Measurements from ENCODE around the gene WWOX.

The WWOX gene

GRCh38 chr16:78976212-78976611, 876.8 kb downstream of the WWOX start:
- no peak overlapping the region for H3K27ac ChIP-seq (ENCODE audit: low read depth in 2 of 2, low read length in 2 of 2)
- H3K36me3 ChIP-seq (ENCODE audit: control insufficient read depth in 2 of 2, insufficient read depth in 2 of 2, low read length in 2 of 2) = no peaks in the 10 kb centered on the region
- H3K9ac ChIP-seq (ENCODE audit: low read depth in 1 of 2, low read length in 2 of 2) = no peak overlapping the region
- H3K4me1 ChIP-seq (ENCODE audit: control insufficient read depth in 2 of 2, insufficient read depth in 2 of 2, low read length in 2 of 2) = no peaks in the 10 kb centered on the region
- H3K4me3 ChIP-seq (ENCODE audit: low read length in 2 of 2) = no peak overlapping the region
- H3K9me3 ChIP-seq (ENCODE audit: control insufficient read depth in 2 of 2, low read length in 2 of 2) = no peaks in the 10 kb centered on the region
- H3K27me3 ChIP-seq (ENCODE audit: control insufficient read depth in 2 of 2, insufficient read depth in 2 of 2, low read length in 2 of 2) = no peaks in the 10 kb centered on the region

GRCh38 chr16:78980825-78981224, 881.4 kb downstream of the WWOX start:
- no peaks in the 10 kb centered on the region for H3K27me3 ChIP-seq (ENCODE audit: control insufficient read depth in 2 of 2, insufficient read depth in 2 of 2, low read length in 2 of 2)
- no peak overlapping the region for H3K4me3 ChIP-seq (ENCODE audit: low read length in 2 of 2)
- no peaks in the 10 kb centered on the region for H3K9me3 ChIP-seq (ENCODE audit: control insufficient read depth in 2 of 2, low read length in 2 of 2)
- no peaks in the 10 kb centered on the region for H3K36me3 ChIP-seq (ENCODE audit: control insufficient read depth in 2 of 2, insufficient read depth in 2 of 2, low read length in 2 of 2)
- H3K4me1 ChIP-seq (ENCODE audit: control insufficient read depth in 2 of 2, insufficient read depth in 2 of 2, low read length in 2 of 2) = no peaks in the 10 kb centered on the region
- no peak overlapping the region for H3K9ac ChIP-seq (ENCODE audit: low read depth in 1 of 2, low read length in 2 of 2)
- no peak overlapping the region for H3K27ac ChIP-seq (ENCODE audit: low read depth in 2 of 2, low read length in 2 of 2)

GRCh38 chr16:78982096-78982744, 882.8 kb downstream of the WWOX start:
- H3K4me3 ChIP-seq (ENCODE audit: low read length in 2 of 2) = no peak overlapping the region
- no peaks in the 10 kb centered on the region for H3K4me1 ChIP-seq (ENCODE audit: control insufficient read depth in 2 of 2, insufficient read depth in 2 of 2, low read length in 2 of 2)
- no peaks in the 10 kb centered on the region for H3K9me3 ChIP-seq (ENCODE audit: control insufficient read depth in 2 of 2, low read length in 2 of 2)
- H3K9ac ChIP-seq (ENCODE audit: low read depth in 1 of 2, low read length in 2 of 2) = no peak overlapping the region
- no peak overlapping the region for H3K27ac ChIP-seq (ENCODE audit: low read depth in 2 of 2, low read length in 2 of 2)
- no peaks in the 10 kb centered on the region for H3K36me3 ChIP-seq (ENCODE audit: control insufficient read depth in 2 of 2, insufficient read depth in 2 of 2, low read length in 2 of 2)
- H3K27me3 ChIP-seq (ENCODE audit: control insufficient read depth in 2 of 2, insufficient read depth in 2 of 2, low read length in 2 of 2) = no peaks in the 10 kb centered on the region

GRCh38 chr16:78984324-78984723, 884.9 kb downstream of the WWOX start:
- Histone ChIP-seq H3K9ac (ENCODE audit: low read depth in 1 of 2, low read length in 2 of 2) (no peak overlapping the region), H3K4me3 (ENCODE audit: low read length in 2 of 2) (no peak overlapping the region), H3K27ac (ENCODE audit: low read depth in 2 of 2, low read length in 2 of 2) (no peak overlapping the region)

GRCh38 chr16:78984887-78985464, 885.5 kb downstream of the WWOX start:
- Histone ChIP-seq H3K9ac (ENCODE audit: low read depth in 1 of 2, low read length in 2 of 2) (no peak overlapping the region), H3K36me3 (ENCODE audit: control insufficient read depth in 2 of 2, insufficient read depth in 2 of 2, low read length in 2 of 2) (no peaks in the 10 kb centered on the region), H3K27me3 (ENCODE audit: control insufficient read depth in 2 of 2, insufficient read depth in 2 of 2, low read length in 2 of 2) (no peaks in the 10 kb centered on the region), H3K4me1 (ENCODE audit: control insufficient read depth in 2 of 2, insufficient read depth in 2 of 2, low read length in 2 of 2) (no peaks in the 10 kb centered on the region), H3K27ac (ENCODE audit: low read depth in 2 of 2, low read length in 2 of 2) (no peak overlapping the region), H3K4me3 (ENCODE audit: low read length in 2 of 2) (no peak overlapping the region), H3K9me3 (ENCODE audit: control insufficient read depth in 2 of 2, low read length in 2 of 2) (no peaks in the 10 kb centered on the region)

More at GRCh38 chr16:78984324-78984723, 884.9 kb downstream of the WWOX start:
- Histone ChIP-seq H3K9me3 (ENCODE audit: control insufficient read depth in 2 of 2, low read length in 2 of 2) (no peaks in the 10 kb centered on the region), H3K27me3 (ENCODE audit: control insufficient read depth in 2 of 2, insufficient read depth in 2 of 2, low read length in 2 of 2) (no peaks in the 10 kb centered on the region), H3K4me1 (ENCODE audit: control insufficient read depth in 2 of 2, insufficient read depth in 2 of 2, low read length in 2 of 2) (no peaks in the 10 kb centered on the region), H3K36me3 (ENCODE audit: control insufficient read depth in 2 of 2, insufficient read depth in 2 of 2, low read length in 2 of 2) (no peaks in the 10 kb centered on the region)

- Histone ChIP-seq H3K27ac (ENCODE audit: low read depth in 2 of 2, low read length in 2 of 2) (no peak overlapping the region), H3K9me3 (ENCODE audit: control insufficient read depth in 2 of 2, low read length in 2 of 2) (no peaks in the 10 kb centered on the region)
These were observed 886.5 kb downstream of the WWOX start for GRCh38 chr16:78985716-78986605.

GRCh38 chr16:78987666-78988065, 888.2 kb downstream of the WWOX start:
- Histone ChIP-seq H3K9me3 (ENCODE audit: control insufficient read depth in 2 of 2, low read length in 2 of 2) (no peaks in the 10 kb centered on the region), H3K27ac (ENCODE audit: low read depth in 2 of 2, low read length in 2 of 2) (no peak overlapping the region), H3K4me3 (ENCODE audit: low read length in 2 of 2) (no peak overlapping the region), H3K27me3 (ENCODE audit: control insufficient read depth in 2 of 2, insufficient read depth in 2 of 2, low read length in 2 of 2) (no peaks in the 10 kb centered on the region), H3K36me3 (ENCODE audit: control insufficient read depth in 2 of 2, insufficient read depth in 2 of 2, low read length in 2 of 2) (no peaks in the 10 kb centered on the region), H3K9ac (ENCODE audit: low read depth in 1 of 2, low read length in 2 of 2) (no peak overlapping the region), H3K4me1 (ENCODE audit: control insufficient read depth in 2 of 2, insufficient read depth in 2 of 2, low read length in 2 of 2) (no peaks in the 10 kb centered on the region)

More at GRCh38 chr16:78985716-78986605, 886.5 kb downstream of the WWOX start:
- Histone ChIP-seq H3K9ac (ENCODE audit: low read depth in 1 of 2, low read length in 2 of 2) (no peak overlapping the region), H3K27me3 (ENCODE audit: control insufficient read depth in 2 of 2, insufficient read depth in 2 of 2, low read length in 2 of 2) (no peaks in the 10 kb centered on the region), H3K4me3 (ENCODE audit: low read length in 2 of 2) (no peak overlapping the region), H3K36me3 (ENCODE audit: control insufficient read depth in 2 of 2, insufficient read depth in 2 of 2, low read length in 2 of 2) (no peaks in the 10 kb centered on the region), H3K4me1 (ENCODE audit: control insufficient read depth in 2 of 2, insufficient read depth in 2 of 2, low read length in 2 of 2) (no peaks in the 10 kb centered on the region)

- Histone ChIP-seq H3K4me3 (ENCODE audit: low read length in 2 of 2) (no peak overlapping the region), H3K27me3 (ENCODE audit: control insufficient read depth in 2 of 2, insufficient read depth in 2 of 2, low read length in 2 of 2) (no peaks in the 10 kb centered on the region), H3K36me3 (ENCODE audit: control insufficient read depth in 2 of 2, insufficient read depth in 2 of 2, low read length in 2 of 2) (no peaks in the 10 kb centered on the region), H3K4me1 (ENCODE audit: control insufficient read depth in 2 of 2, insufficient read depth in 2 of 2, low read length in 2 of 2) (no peaks in the 10 kb centered on the region), H3K9ac (ENCODE audit: low read depth in 1 of 2, low read length in 2 of 2) (no peak overlapping the region), H3K27ac (ENCODE audit: low read depth in 2 of 2, low read length in 2 of 2) (no peak overlapping the region), H3K9me3 (ENCODE audit: control insufficient read depth in 2 of 2, low read length in 2 of 2) (no peaks in the 10 kb centered on the region)
These were observed 889.0 kb downstream of the WWOX start for GRCh38 chr16:78988361-78988969.

- Histone ChIP-seq H3K4me3 (ENCODE audit: low read length in 2 of 2) (no peak overlapping the region), H3K36me3 (ENCODE audit: control insufficient read depth in 2 of 2, insufficient read depth in 2 of 2, low read length in 2 of 2) (no peaks in the 10 kb centered on the region), H3K9ac (ENCODE audit: low read depth in 1 of 2, low read length in 2 of 2) (no peak overlapping the region), H3K4me1 (ENCODE audit: control insufficient read depth in 2 of 2, insufficient read depth in 2 of 2, low read length in 2 of 2) (no peaks in the 10 kb centered on the region), H3K27me3 (ENCODE audit: control insufficient read depth in 2 of 2, insufficient read depth in 2 of 2, low read length in 2 of 2) (no peaks in the 10 kb centered on the region), H3K9me3 (ENCODE audit: control insufficient read depth in 2 of 2, low read length in 2 of 2) (no peaks in the 10 kb centered on the region), H3K27ac (ENCODE audit: low read depth in 2 of 2, low read length in 2 of 2) (no peak overlapping the region)
These were observed 890.9 kb downstream of the WWOX start for GRCh38 chr16:78990309-78990701.

- Histone ChIP-seq H3K27ac (ENCODE audit: low read depth in 2 of 2, low read length in 2 of 2) (no peak overlapping the region), H3K4me3 (ENCODE audit: low read length in 2 of 2) (no peak overlapping the region), H3K27me3 (ENCODE audit: control insufficient read depth in 2 of 2, insufficient read depth in 2 of 2, low read length in 2 of 2) (no peaks in the 10 kb centered on the region), H3K9me3 (ENCODE audit: control insufficient read depth in 2 of 2, low read length in 2 of 2) (no peaks in the 10 kb centered on the region), H3K36me3 (ENCODE audit: control insufficient read depth in 2 of 2, insufficient read depth in 2 of 2, low read length in 2 of 2) (no peaks in the 10 kb centered on the region), H3K9ac (ENCODE audit: low read depth in 1 of 2, low read length in 2 of 2) (no peak overlapping the region), H3K4me1 (ENCODE audit: control insufficient read depth in 2 of 2, insufficient read depth in 2 of 2, low read length in 2 of 2) (no peaks in the 10 kb centered on the region)
These were observed 892.5 kb downstream of the WWOX start for GRCh38 chr16:78992001-78992400.

Measured in mucosa of rectum (tissue), 2 donors.